BE2C (cell line): ENCODE results near the gene CDK19.
"Not testable (repeated sequence)": the region's sequence is repeated elsewhere in the genome, so short reads cannot be mapped to it uniquely, and the experiment has no call there.

Source experiments
- DNase-seq: peaks from one replicate; pipeline ENCODE4 v3.0.0-alpha.2; 2020
- H3K27me3 ChIP-seq: fragments of 250-450 bp; sonication (Bioruptor Pico); 2 replicates; pipeline ENCODE4 v1.5.1; 2020; ENCODE audit warnings: mild to moderate bottlenecking
- H3K36me3 ChIP-seq: fragments of 250-450 bp; sonication (Bioruptor Pico); 2 replicates; pipeline ENCODE4 v1.5.1; 2020; ENCODE audit warnings: mild to moderate bottlenecking
- H3K4me1 ChIP-seq: fragments of 250-450 bp; sonication (Bioruptor Pico); 2 replicates; pipeline ENCODE4 v1.5.1; 2020
- H3K4me3 ChIP-seq: 2 replicates; pipeline ENCODE4 v1.5.1; 2011; ENCODE audit warnings: low read depth, low read length
- H3K9me3 ChIP-seq: fragments of 250-450 bp; sonication (Bioruptor Pico); 2 replicates; pipeline ENCODE4 v1.5.1; 2020
- TF ChIP-seq, protein P1 (sequence below): IDR thresholded peaks from 2 replicates; pipeline ENCODE4 v1.5.1; 2012; ENCODE audit warnings: mild to moderate bottlenecking, low read depth, low read length

CDK19 gene

DNA sequence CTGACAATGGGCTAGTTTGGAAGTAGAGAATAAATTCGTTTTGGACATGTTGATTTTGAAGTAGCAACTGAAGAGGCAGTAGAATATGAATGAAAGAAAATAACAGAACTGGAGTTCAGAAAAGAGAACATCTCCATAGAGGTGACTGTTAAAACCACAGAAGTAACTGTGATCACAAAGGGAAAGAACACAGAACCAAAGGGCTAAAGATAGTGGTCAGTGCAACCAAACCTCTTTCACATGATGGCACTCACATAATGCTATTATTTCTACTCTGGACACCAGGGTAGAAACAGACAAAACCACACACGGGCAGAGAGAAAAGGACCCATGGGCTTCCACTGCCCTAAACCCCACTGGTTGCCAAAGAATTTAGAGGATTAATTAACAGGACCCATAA is 58.5 kb downstream of the CDK19 start:
- DNase-seq: no peak
- TF ChIP-seq, protein P1, sequence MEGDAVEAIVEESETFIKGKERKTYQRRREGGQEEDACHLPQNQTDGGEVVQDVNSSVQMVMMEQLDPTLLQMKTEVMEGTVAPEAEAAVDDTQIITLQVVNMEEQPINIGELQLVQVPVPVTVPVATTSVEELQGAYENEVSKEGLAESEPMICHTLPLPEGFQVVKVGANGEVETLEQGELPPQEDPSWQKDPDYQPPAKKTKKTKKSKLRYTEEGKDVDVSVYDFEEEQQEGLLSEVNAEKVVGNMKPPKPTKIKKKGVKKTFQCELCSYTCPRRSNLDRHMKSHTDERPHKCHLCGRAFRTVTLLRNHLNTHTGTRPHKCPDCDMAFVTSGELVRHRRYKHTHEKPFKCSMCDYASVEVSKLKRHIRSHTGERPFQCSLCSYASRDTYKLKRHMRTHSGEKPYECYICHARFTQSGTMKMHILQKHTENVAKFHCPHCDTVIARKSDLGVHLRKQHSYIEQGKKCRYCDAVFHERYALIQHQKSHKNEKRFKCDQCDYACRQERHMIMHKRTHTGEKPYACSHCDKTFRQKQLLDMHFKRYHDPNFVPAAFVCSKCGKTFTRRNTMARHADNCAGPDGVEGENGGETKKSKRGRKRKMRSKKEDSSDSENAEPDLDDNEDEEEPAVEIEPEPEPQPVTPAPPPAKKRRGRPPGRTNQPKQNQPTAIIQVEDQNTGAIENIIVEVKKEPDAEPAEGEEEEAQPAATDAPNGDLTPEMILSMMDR: no peak
- no peaks in the 10 kb centered on the region for H3K36me3 ChIP-seq

DNA sequence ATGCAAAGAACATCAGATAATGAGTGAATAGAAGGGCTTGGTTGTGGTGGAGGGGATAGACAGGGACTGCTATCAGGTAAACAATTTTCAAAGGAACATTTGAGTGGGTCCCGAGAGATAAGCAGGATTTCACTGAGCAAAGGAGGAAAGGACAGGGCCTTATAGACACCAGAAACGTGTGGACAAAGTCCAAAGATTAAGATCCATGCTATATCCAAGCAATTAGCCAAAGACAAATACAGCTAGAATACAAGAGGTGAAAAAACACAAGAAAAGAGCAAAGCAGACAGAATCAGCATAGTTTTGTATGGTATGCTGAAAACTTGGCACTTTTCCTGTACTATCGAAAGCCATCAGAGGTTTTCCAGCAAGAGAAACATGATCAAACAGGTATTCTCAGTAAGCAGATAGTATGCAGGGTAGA is 59.8 kb downstream of the CDK19 start:
- TF ChIP-seq, protein P1: no peak
- Histone ChIP-seq H3K27me3 (no peaks in the 10 kb centered on the region), H3K4me1 (no peaks in the 10 kb centered on the region), H3K9me3 (no peaks in the 10 kb centered on the region), H3K36me3 (no peaks in the 10 kb centered on the region), H3K4me3 (no peak overlapping the region)
- no peak for DNase-seq

More for the DNA sequence above, 58.5 kb downstream of the CDK19 start:
- Histone ChIP-seq H3K4me1 (no peaks in the 10 kb centered on the region), H3K27me3 (no peaks in the 10 kb centered on the region), H3K4me3 (no peak overlapping the region), H3K9me3 (no peaks in the 10 kb centered on the region)

DNA sequence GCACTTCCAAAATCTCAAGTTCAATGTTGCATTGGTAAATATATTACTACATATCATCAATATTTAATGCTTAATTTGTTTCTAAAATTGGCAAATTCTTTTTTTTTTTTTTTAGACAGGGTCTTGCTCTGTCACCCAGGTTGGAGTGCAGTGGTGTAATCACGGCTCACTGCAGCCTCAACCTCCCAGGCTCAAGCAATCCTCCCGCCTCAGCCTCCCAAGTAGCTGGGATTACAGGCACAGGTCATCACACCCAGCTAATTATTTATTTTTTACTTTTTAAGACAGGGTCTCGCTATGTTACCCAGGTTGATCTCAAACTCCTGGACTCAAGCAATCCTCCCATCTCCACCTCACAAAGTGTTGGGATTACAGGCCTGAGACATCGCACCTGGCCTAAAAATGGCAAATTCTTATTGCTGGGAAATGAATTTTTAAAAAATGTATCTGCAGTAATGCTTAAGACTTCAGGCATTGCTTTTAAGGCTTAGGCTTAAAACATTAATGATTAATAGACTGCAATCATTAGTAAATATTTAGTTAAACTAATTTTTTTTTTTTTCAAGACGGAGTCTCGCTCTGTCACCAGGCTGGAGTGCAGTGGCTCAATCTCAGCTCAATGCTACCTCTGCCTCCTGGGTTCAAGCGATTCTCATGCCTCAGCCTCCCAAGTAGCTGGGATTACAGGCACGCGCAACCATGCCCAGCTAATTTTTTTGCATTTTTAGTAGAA is 61.2 kb downstream of the CDK19 start:
- DNase-seq, H3K4me1 ChIP-seq: not testable (repeated sequence)

DNA sequence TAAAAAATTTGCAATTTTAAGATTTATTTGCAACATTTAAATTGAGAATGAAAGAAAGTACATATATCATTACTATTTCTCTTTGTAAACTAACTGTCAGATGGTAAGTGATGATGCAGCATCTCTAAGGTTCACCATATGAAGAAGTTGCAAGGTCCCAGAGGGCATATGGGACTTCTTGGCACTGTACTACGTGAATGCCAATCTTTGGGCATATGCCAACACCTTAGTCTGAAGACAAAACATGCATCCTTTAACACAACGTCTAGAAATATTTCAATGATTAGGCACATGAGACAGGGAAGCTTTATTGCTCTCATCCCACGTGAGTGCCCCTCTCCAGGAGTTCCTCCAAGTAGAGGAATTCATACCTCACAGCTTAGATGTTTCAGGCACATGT is 66.8 kb downstream of the CDK19 start:
- no peaks in the 10 kb centered on the region for H3K4me1 ChIP-seq
- no peaks in the 10 kb centered on the region for H3K27me3 ChIP-seq
- TF ChIP-seq, protein P1: no peak
- no peak overlapping the region for H3K4me3 ChIP-seq
- H3K36me3 ChIP-seq: no peaks in the 10 kb centered on the region
- DNase-seq: no peak
- no peaks in the 10 kb centered on the region for H3K9me3 ChIP-seq

More for the DNA sequence above, 61.2 kb downstream of the CDK19 start:
- H3K9me3 ChIP-seq, H3K36me3 ChIP-seq, H3K4me3 ChIP-seq, H3K27me3 ChIP-seq: not testable (repeated sequence)

DNA sequence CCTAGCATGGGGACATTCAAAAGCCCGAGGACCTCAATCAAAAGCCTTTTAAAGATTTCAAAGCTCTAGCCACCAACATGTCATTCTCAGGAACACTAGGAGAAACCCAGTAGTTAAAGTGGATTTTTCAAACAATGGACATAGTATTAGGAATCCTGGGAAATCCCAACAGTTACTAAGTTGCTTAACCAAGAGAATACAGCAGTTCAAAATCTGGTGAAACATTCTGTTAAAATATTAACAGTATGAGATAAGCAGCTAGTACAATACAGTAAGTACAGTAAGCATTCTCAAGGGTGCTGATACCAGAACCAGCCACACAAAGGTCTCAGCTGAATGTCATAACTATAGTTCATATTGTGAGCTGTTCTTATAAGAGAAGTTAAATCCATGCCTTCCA is 68.6 kb downstream of the CDK19 start:
- no peak for DNase-seq
- no peaks in the 10 kb centered on the region for H3K4me1 ChIP-seq
- no peak overlapping the region for H3K4me3 ChIP-seq
- no peaks in the 10 kb centered on the region for H3K36me3 ChIP-seq
- TF ChIP-seq, protein P1: no peak
- no peaks in the 10 kb centered on the region for H3K9me3 ChIP-seq
- no peaks in the 10 kb centered on the region for H3K27me3 ChIP-seq

DNA sequence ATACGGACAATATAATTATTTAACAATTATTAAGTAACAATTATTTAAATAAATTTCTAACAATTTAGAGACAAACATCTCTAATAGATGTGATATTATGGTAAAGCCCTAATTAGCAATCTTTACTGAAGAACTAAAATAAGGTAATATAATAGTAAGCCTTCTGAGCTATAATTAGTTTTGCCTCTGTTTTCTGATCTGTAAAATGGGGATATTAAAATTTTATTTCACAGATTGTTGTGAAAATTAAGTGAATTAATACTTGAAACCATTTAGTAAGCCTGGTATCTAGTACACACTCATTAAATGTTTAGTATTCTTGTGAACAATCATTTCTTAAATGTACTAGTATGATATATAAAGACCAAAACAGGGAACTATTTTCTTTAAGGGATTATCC is 70.3 kb downstream of the CDK19 start:
- Histone ChIP-seq H3K36me3 (no peaks in the 10 kb centered on the region), H3K4me1 (no peaks in the 10 kb centered on the region), H3K27me3 (no peaks in the 10 kb centered on the region), H3K4me3 (no peak overlapping the region), H3K9me3 (no peaks in the 10 kb centered on the region)
- TF ChIP-seq, protein P1: no peak
- DNase-seq: no peak

DNA sequence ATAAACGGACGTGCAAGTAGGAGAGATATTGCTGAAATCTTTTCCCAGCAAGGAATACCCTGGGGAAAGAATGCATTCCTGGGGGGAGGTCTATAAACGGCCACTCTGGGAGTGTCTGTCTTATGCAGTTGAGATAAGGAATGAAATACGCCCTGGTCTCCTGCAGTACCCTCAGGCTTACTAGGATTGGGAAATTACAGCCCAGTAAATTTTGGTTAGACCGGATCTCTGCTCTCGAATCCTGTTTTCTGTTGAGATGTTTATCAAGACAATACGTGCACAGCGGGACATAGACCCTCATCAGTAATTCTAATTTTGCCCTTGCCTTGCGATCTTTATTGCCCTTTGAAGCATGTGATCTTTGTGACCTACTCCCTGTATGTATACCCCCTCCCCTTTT is 72.7 kb downstream of the CDK19 start:
- not testable (repeated sequence) for H3K27me3 ChIP-seq, H3K9me3 ChIP-seq, H3K4me3 ChIP-seq, DNase-seq, H3K4me1 ChIP-seq, H3K36me3 ChIP-seq
